GM12873 (cell line): ENCODE data around the gene RABGAP1L.

Experiments
- TF ChIP-seq, protein P1 (sequence below): IDR thresholded peaks from 2 replicates; pipeline ENCODE4 v1.5.1; 2012; ENCODE audit warnings: low read depth, mild to moderate bottlenecking, moderate library complexity, low read length, control low read depth; ENCODE audit not compliant: insufficient read depth; ENCODE audit errors: missing control alignments

Gene RABGAP1L

DNA sequence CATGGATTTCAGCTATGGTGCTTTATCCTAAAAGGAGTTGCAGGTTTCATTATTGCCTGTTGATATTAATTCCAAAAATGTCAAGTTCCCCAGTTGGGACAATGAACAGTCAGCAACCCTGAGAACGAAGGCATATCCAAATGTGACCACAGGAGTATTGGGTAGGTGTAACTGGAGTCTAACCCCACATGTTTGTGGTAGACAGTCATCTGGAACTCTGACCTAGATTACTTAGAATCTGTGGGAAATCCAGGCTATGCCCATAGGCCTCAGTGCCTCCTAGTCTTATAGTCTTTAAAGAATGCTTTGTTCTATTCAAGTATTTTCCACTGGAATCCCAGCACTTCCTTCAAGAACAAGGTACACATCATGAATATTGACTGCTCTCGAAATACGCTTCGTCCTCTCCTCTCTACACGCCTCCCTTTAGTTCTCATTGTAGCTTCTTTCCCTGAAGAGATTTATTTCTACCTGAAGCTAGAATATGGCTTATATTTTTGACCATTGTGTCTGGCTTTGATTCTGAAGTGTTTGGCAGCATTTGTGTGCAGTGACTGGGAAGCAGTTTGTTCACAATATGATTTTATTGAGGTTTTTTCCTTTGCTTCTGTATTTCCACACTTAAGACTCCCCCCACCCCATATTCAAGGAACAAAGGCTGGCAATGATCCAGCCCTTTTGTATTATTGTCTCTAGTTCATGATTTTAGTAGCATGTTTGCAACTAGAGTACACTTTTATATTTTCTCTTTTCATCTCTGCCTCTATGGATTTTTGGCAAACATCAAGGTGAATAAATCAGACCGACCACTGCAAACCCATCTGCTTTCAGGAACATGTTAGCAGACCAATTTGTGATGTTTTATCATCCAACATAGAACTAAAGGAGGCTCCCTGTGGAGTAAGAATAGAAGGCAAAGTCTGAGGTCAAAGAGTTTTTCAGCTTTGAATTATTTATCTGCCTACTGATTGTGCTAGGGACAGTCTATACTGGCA lies 467.0 kb downstream of the RABGAP1L start:
- TF ChIP-seq, protein P1, sequence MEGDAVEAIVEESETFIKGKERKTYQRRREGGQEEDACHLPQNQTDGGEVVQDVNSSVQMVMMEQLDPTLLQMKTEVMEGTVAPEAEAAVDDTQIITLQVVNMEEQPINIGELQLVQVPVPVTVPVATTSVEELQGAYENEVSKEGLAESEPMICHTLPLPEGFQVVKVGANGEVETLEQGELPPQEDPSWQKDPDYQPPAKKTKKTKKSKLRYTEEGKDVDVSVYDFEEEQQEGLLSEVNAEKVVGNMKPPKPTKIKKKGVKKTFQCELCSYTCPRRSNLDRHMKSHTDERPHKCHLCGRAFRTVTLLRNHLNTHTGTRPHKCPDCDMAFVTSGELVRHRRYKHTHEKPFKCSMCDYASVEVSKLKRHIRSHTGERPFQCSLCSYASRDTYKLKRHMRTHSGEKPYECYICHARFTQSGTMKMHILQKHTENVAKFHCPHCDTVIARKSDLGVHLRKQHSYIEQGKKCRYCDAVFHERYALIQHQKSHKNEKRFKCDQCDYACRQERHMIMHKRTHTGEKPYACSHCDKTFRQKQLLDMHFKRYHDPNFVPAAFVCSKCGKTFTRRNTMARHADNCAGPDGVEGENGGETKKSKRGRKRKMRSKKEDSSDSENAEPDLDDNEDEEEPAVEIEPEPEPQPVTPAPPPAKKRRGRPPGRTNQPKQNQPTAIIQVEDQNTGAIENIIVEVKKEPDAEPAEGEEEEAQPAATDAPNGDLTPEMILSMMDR, result no peak

GRCh38 chr1:174637487-174637886 lies 478.2 kb downstream of the RABGAP1L start:
- TF ChIP-seq, protein P1, result no peak

GRCh38 chr1:174639461-174639860 lies 480.1 kb downstream of the RABGAP1L start:
- TF ChIP-seq, protein P1, result no peak

- TF ChIP-seq, protein P1, result no peak
Observed at GRCh38 chr1:174640783-174641182, 481.5 kb downstream of the RABGAP1L start.

- TF ChIP-seq, protein P1, result no peak
Observed at GRCh38 chr1:174642393-174642792, 483.1 kb downstream of the RABGAP1L start.

GRCh38 chr1:174643206-174643605 lies 483.9 kb downstream of the RABGAP1L start:
- TF ChIP-seq, protein P1, result no peak

DNA sequence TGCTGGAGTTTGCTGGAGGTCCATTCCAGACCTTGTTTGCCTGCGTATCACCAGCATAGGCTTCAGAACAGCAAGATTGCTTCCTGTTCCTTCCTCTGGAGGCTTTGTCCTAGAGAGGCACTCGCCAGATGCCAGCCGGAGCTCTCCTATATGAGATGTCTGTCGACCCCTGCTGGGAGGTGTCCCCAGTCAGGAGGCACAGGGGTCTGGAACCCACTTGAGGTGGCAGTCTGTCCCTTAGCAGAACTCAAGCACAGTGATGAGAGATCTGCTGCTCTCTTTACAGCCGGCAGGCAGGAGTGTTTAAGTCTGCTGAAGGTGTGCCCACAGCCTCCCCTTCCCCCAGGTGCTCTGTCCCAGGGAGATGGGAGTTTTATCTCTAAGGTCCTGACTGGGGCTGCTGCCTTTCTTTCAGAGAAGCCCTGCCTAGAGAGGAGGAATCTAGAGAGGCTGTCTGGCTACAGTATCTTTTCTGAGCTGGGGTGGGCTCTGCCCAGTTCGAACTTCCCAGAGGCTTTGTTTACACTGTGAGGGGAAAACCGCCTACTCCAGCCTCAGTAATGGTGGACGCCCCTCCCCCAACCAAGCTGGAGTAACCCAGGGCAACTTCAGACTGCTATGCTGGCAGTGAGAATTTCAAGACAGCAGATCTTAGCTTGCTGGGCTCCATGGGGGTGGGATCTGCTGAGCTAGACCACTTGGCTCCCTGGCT lies 493.4 kb downstream of the RABGAP1L start:
- TF ChIP-seq, protein P1, result no peak
